Measurements from ENCODE around the gene ZSWIM1. TPM values are rescaled to one million over a fixed set of nuclear protein-coding genes. Genes with fewer than 3 reads are reported as not detected.

The ZSWIM1 gene
- total and polyA plus RNA-seq, 2 of the 8 experiments (the other 6 are each of a cell fraction or from before 2014, with no cell fraction given): 14.1 to 15.6 TPM

GRCh38 chr20:45897692-45898091 lies 16.7 kb downstream of the ZSWIM1 start:
- H3K4ac ChIP-seq (replicated peaks; ENCODE audit: insufficient read length, low read depth, low read length): no peak overlapping the region
- no peak overlapping the region for H2BK5ac ChIP-seq (ENCODE audit: low read depth, low read length)
- no peak overlapping the region for H2BK20ac ChIP-seq (ENCODE audit: low read length)
- peaks cover 15 to 49% (median 45%) of the 10 kb centered on the region in 4 experiments for H3K36me3 ChIP-seq (ENCODE audit: control insufficient read depth in 2 of 4, insufficient read depth in 4 of 4, low read length in 3 of 4)
- H3K79me1 ChIP-seq (ENCODE audit: low read depth, low read length): no peaks in the 10 kb centered on the region
- H2BK15ac ChIP-seq (ENCODE audit: low read length): no peak overlapping the region
- FAIRE-seq (no peak), DNase-seq (ENCODE audit: low read depth in 1 of 2, low spot score in 2 of 2) (no peak)
- no peak overlapping the region for H3K56ac ChIP-seq (replicated peaks; ENCODE audit: insufficient read length, low read depth, low read length)
- CTCF ChIA-PET (ENCODE audit: partially characterized antibody): interaction anchor here (0.8 to 1.3 kb wide), 2 partner anchors 17 to 73 kb away, joined by 3 to 4 read pairs; partner anchors contain the start of gene ZSWIM1
- no peaks in the 10 kb centered on the region for H3K9me3 ChIP-seq (ENCODE audit: insufficient read depth in 2 of 2, low read depth in 1 of 2, low read length in 1 of 2)
- no peak overlapping the region for H4K91ac ChIP-seq (replicated peaks; ENCODE audit: insufficient read length, low read length)
- POLR2A ChIA-PET (ENCODE audit: partially characterized antibody): interaction anchor here (1.0 to 11.2 kb wide), 12 partner anchors 6 to 73 kb away, joined by 3 to 172 read pairs (median 6); partner anchors contain the start of genes CTSA, NEURL2, PCIF1 and PLTP
- H3K79me2 ChIP-seq (ENCODE audit: control insufficient read depth in 1 of 2, insufficient read depth in 2 of 2, low read length in 2 of 2): no peaks in the 10 kb centered on the region
- no peak overlapping the region for H4K8ac ChIP-seq (ENCODE audit: extremely low read depth, insufficient read depth, low read length)
- no peaks in the 10 kb centered on the region for H3K4me1 ChIP-seq (replicated peaks in 1 of 4; ENCODE audit: control insufficient read depth in 3 of 4, insufficient read depth in 4 of 4, low read length in 3 of 4)
- no peaks in the 10 kb centered on the region for H3K23me2 ChIP-seq (ENCODE audit: low read depth, low read length)
- H3K27ac ChIP-seq (ENCODE audit: low read depth, low read length): no peak overlapping the region
- no peak overlapping the region for H3K4me3 ChIP-seq (ENCODE audit: extremely low read depth in 1 of 4, insufficient read depth in 2 of 4, low read depth in 3 of 4, low read length in 4 of 4)
- WGBS, 2 experiments (ENCODE audit: extremely low coverage in 1 of 2, insufficient coverage in 1 of 2, insufficient read length in 1 of 2, insufficient replicate concordance in 2 of 2, low coverage in 1 of 2, low lambda C conversion rate in 2 of 2, missing lambda C conversion rate in 1 of 2): 96% methylated on average over 5 of the region's 7 CpGs; no CpG with 5 or more reads in 1 of the 2 experiments
- H3K4me2 ChIP-seq (ENCODE audit: insufficient read depth in 1 of 2, low read depth in 2 of 2, low read length in 2 of 2): no peak overlapping the region
- peaks cover 0 to 14% of the 10 kb centered on the region in 2 experiments for H4K20me1 ChIP-seq (replicated peaks in 1 of 2; ENCODE audit: control insufficient read depth in 1 of 2, insufficient read depth in 2 of 2, low read length in 2 of 2)
- no peak overlapping the region for H3K14ac ChIP-seq (ENCODE audit: insufficient read length)
- no peak overlapping the region for H3K9ac ChIP-seq (replicated peaks in 1 of 4; ENCODE audit: extremely low read depth in 1 of 4, low read depth in 3 of 4, low read length in 3 of 4)
- H3K18ac ChIP-seq (ENCODE audit: extremely low read depth, low read length): no peak overlapping the region
- no peak overlapping the region for H2AFZ ChIP-seq (ENCODE audit: low read length)
- H2AK5ac ChIP-seq (ENCODE audit: low read depth, low read length): no peak overlapping the region
- no peak overlapping the region for H2BK120ac ChIP-seq (replicated peaks; ENCODE audit: low read depth, low read length)
- no peak overlapping the region for H4K5ac ChIP-seq (ENCODE audit: insufficient read length, low read depth, low read length)
- no peak overlapping the region for H2BK12ac ChIP-seq (ENCODE audit: low read depth, low read length)
- no peak overlapping the region for H3K23ac ChIP-seq (ENCODE audit: insufficient read length)
- H3K27me3 ChIP-seq (replicated peaks in 1 of 4; ENCODE audit: control insufficient read depth in 3 of 4, extremely low read depth in 1 of 4, insufficient read depth in 3 of 4, low read length in 3 of 4): no peaks in the 10 kb centered on the region
- TF ChIP-seq ATF3 (IDR thresholded peaks at IDR 0.05; ENCODE audit: insufficient read depth, low read depth, low read length): no peak

All from H1 (cell line).